ENCODE measurements around the gene TRDN.

DNA sequence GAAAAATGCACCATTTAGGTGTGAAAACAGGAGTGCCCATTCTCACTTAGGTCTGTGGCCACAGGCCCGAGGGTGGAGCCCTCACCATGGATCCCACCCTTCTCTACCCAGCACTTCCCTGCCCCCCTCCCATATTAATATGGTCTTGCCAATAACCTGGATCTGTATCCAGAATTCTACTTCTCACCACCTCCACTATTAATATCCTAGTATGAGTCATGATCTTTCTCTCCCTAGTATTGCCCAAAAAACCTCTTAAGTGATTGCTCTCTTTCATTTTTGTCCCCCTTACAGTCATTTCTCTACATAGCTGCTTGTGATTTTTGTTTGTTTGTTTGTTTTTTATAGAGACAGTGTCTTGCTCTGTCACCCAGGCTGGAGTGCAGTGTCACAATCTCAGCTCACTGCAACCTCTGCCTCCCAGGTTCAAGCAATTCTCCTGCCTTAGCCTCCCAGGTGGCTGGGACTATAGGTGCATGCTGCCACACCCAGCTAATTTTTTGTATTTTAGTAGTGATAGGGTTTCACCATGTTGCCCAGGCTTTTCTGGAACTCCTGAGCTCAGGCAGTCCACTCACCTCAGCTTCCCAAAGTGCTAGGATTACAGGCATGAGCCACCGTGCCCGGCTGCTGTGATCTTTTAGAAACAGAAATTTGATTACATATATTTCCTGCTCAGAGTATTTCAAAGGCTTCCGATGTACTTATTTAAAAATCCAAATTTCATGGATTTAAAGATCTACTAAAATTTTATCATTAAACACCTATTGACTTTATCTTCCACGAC, 24.5 kb upstream of the TRDN start:
- TF ChIP-seq CTCF (IDR thresholded peaks at IDR 0.05), result no peak
- no peak for TF ChIP-seq EZH2 (IDR thresholded peaks at IDR 0.05)
